Loucy (cell line): Measurements from ENCODE around the gene PRR30.

Source experiments
- EZH2phosphoT487 ChIP-seq: fragments of 200-600 bp; IDR thresholded peaks from 2 replicates; pipeline ENCODE4 v1.6.1; 2018; ENCODE audit warnings: antibody characterized with exemption, mild to moderate bottlenecking, moderate library complexity, borderline replicate concordance
- TF ChIP-seq, protein P1 (sequence below): fragments of 200-600 bp; sonication (generic); conservative IDR thresholded peaks from 2 replicates; pipeline ENCODE4 v1.5.1; 2014; ENCODE audit warnings: mild to moderate bottlenecking, antibody characterized with exemption, low read length

DNA sequence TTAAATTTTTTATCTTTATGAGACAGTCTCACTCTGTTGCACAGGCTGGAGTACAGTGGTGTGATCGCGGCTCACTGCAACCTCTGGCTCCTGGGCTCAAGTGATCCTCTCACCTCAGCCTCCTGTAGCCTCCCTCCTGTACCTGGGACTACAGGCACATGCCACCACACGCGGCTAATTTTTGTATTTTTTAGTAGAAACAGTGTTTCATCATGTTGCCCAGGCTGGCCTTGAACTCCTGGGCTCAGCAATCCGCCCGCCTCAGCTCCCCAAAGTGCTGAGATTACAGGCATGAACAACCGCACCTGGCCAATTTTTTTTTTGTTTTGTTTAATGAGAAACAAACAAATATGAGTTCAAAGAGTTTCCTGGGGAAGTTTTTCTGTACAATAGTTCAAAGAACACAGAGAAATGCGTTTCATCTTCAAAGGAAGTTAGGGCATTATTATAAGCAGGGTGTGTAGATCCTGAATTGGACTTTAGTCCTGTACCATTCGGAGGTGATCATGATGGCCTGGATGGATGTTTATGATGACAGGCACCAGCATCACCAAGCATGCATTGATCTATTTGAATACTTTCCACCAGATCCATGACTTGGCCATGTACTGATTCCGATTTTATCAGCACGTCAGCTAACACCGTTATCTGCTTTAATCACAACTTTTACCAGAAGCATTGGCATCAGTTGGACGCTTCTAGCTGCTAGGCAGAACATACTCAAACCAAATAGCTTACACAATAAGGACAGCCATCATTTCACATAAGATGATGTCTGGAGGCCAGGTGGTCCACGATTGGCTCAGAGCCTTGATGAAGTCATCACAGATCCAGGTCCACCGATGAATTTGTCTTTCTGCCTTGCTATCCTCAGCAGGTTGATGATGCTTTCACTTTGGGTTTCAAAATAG lies 38.5 kb upstream of the PRR30 start:
- TF ChIP-seq, protein P1, sequence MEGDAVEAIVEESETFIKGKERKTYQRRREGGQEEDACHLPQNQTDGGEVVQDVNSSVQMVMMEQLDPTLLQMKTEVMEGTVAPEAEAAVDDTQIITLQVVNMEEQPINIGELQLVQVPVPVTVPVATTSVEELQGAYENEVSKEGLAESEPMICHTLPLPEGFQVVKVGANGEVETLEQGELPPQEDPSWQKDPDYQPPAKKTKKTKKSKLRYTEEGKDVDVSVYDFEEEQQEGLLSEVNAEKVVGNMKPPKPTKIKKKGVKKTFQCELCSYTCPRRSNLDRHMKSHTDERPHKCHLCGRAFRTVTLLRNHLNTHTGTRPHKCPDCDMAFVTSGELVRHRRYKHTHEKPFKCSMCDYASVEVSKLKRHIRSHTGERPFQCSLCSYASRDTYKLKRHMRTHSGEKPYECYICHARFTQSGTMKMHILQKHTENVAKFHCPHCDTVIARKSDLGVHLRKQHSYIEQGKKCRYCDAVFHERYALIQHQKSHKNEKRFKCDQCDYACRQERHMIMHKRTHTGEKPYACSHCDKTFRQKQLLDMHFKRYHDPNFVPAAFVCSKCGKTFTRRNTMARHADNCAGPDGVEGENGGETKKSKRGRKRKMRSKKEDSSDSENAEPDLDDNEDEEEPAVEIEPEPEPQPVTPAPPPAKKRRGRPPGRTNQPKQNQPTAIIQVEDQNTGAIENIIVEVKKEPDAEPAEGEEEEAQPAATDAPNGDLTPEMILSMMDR, result no peak
- TF ChIP-seq EZH2phosphoT487, result no peak
